GM12891 (cell line): ENCODE results near the gene OR52J3.

Experiments
- POLR2A ChIP-seq: IDR thresholded peaks from 2 replicates; pipeline ENCODE4 v1.6.1; 2011; ENCODE audit warnings: low read depth, low read length, control low read depth
- SPI1 ChIP-seq: IDR thresholded peaks from 2 replicates; pipeline ENCODE4 v1.6.1; 2011; ENCODE audit warnings: low read depth, low read length, control low read depth

- no peak for TF ChIP-seq POLR2A
- no peak for TF ChIP-seq SPI1
Measured at GRCh38 chr11:5042091-5042490, 4.2 kb upstream of the OR52J3 start.
